ENCODE results near the gene SEMA6D. TPM values are rescaled to one million over a fixed set of nuclear protein-coding genes. Genes with fewer than 3 reads are reported as not detected.

Gene SEMA6D
- total and polyA plus RNA-seq, 8 donors: 4.7 to 14.1 (median 6.3) TPM

DNA sequence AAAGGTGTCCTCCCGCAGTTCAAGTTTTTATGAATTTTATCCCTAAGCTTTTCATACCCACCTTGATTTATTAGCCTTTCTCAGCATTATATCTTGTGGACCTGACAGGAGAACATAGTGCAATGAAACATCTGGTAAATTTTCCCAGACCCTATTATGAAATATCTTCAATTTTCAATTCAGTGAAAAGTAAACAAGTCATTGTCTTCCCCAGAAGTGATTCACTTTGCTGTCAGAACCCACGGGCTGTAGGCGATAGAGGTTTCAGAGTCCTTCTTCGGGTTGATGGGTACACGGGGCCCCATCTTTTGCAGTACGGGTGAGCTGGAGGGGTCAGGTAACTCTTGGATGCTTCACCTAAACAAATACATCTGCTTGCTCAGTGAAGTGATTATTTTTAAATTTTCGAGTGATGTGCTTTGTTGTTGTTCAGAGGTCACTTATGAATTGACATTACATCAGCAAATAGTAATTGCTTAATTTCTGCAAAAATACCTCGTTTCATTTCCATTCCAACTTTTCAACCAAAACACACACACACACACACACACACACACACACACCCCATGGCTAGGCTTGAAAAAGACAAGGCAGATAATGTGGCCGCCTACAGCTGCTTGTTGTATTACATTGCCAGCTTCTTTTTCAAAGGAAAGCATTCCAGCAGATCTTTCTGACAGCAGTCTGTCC lies 102.9 kb downstream of the SEMA6D start:
- FAIRE-seq (no peak), ATAC-seq (peak in 1 of 4 donors; percentile 36), DNase-seq (no peak)
- no peaks in the 10 kb centered on the region for H3K27me3 ChIP-seq
- no peaks in the 10 kb centered on the region for H3K9me3 ChIP-seq
- WGBS, 2 donors: 57 to 61% methylated on average over 9 of the region's 9 CpGs
- intact Hi-C loops (cut with DNase I): no loop called here
- no peak overlapping the region for H3K4me3 ChIP-seq
- no peak overlapping the region for H3K27ac ChIP-seq
- TF ChIP-seq, protein P1, sequence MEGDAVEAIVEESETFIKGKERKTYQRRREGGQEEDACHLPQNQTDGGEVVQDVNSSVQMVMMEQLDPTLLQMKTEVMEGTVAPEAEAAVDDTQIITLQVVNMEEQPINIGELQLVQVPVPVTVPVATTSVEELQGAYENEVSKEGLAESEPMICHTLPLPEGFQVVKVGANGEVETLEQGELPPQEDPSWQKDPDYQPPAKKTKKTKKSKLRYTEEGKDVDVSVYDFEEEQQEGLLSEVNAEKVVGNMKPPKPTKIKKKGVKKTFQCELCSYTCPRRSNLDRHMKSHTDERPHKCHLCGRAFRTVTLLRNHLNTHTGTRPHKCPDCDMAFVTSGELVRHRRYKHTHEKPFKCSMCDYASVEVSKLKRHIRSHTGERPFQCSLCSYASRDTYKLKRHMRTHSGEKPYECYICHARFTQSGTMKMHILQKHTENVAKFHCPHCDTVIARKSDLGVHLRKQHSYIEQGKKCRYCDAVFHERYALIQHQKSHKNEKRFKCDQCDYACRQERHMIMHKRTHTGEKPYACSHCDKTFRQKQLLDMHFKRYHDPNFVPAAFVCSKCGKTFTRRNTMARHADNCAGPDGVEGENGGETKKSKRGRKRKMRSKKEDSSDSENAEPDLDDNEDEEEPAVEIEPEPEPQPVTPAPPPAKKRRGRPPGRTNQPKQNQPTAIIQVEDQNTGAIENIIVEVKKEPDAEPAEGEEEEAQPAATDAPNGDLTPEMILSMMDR (IDR thresholded peaks at IDR 0.05): no peak
- H3K4me1 ChIP-seq: peaks cover 9 to 22% (median 15%) of the 10 kb centered on the region in 3 donors
- no peaks in the 10 kb centered on the region for H3K36me3 ChIP-seq

DNA sequence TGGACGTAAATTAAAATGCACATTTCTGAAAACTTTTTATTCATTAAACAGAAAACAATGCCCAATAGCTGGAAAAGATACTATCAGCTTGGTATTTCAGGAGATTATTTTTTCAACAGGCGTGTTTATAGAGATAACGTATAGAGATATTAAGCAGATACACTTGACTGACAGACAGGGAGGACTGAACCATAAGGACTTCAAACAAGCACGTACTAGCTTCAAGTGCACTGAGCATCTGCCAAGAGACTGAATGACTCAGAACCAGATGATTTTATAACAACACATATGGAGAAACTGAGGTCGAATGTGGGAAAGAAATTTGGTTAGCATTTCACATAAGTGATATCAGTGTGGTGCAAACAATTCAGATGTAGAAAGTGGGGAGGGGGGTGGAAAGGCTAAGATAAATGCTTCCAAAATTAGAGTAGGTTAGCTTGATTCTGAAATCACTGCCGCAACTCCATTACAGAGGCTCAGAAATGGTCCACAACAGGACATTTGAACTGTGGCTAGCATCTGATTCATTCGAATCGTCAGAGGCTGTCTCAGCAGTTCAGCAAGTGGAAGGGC lies 103.5 kb downstream of the SEMA6D start:
- Histone ChIP-seq H3K9me3 (no peaks in the 10 kb centered on the region), H3K27ac (no peak overlapping the region), H3K27me3 (no peaks in the 10 kb centered on the region), H3K36me3 (no peaks in the 10 kb centered on the region), H3K4me3 (no peak overlapping the region), H3K4me1 (peaks cover 9 to 15% (median 11%) of the 10 kb centered on the region in 3 donors)
- DNase-seq (no peak), ATAC-seq (peak in 2 of 4 donors; percentile 61), FAIRE-seq (no peak)
- 48 to 59% methylated on average over 8 of the region's 8 CpGs for WGBS, 2 donors
- TF ChIP-seq, protein P1 (IDR thresholded peaks at IDR 0.05): no peak
- intact Hi-C loops (cut with DNase I): no loop called here

DNA sequence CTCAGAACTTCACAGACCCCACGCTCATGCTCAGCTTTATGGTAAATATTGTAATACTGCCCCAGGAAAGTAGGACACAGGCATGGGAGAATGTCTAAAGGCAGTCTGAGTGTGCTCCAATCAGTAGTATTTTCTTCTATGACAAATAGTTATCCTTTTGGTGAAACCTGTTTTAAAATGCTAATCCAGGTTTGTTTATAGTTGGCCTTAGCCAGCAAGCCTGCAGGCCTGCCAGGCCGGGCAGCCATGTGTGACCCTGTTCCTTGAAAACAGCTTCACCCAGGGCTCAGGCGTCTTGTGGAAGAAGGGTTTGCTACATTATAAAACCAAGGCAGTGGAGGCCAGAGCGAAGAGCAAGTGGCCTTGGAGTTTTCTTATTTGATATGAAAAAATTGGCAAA lies 104.7 kb downstream of the SEMA6D start:
- H3K4me3 ChIP-seq: no peak overlapping the region
- no peaks in the 10 kb centered on the region for H3K27me3 ChIP-seq
- H3K9me3 ChIP-seq: no peaks in the 10 kb centered on the region
- TF ChIP-seq, protein P1 (IDR thresholded peaks at IDR 0.05): no peak
- intact Hi-C loops (cut with DNase I): no loop called here
- no peak for FAIRE-seq
- H3K27ac ChIP-seq: no peak overlapping the region
- no peaks in the 10 kb centered on the region for H3K36me3 ChIP-seq
- H3K4me1 ChIP-seq: peaks cover 5 to 11% (median 9%) of the 10 kb centered on the region in 3 donors
- DNase-seq: peak in 1 of 6 donors; percentile 43
- peak in 3 of 4 donors; percentile 22 to 68 (median 39) for ATAC-seq
- 54 to 61% methylated on average over 4 of the region's 4 CpGs for WGBS, 2 donors
